Osteocyte (in vitro differentiated cells): ENCODE data around the gene ZNF692. TPM values are rescaled to one million over a fixed set of nuclear protein-coding genes. Genes with fewer than 3 reads are reported as not detected.

Experiments used
- DNase-seq: peaks from one replicate; pipeline ENCODE4 v3.0.0; 2021; ENCODE audit warnings: mixed read lengths; ENCODE audit not compliant: unreplicated experiment; ENCODE audit errors: extremely low spot score
- H3K27ac Mint-ChIP-seq: one replicate; pipeline ENCODE4 v1.8.0; 2021; ENCODE audit warnings: mild to moderate bottlenecking, mixed read lengths; ENCODE audit not compliant: unreplicated experiment
- H3K27me3 Mint-ChIP-seq: one replicate; pipeline ENCODE4 v1.8.0; 2021; ENCODE audit warnings: mixed read lengths; ENCODE audit not compliant: unreplicated experiment
- H3K36me3 Mint-ChIP-seq: one replicate; pipeline ENCODE4 v1.8.0; 2021; ENCODE audit warnings: mixed read lengths; ENCODE audit not compliant: unreplicated experiment
- H3K4me1 Mint-ChIP-seq: one replicate; pipeline ENCODE4 v1.8.0; 2021; ENCODE audit warnings: mixed read lengths; ENCODE audit not compliant: unreplicated experiment
- H3K4me3 Mint-ChIP-seq: one replicate; pipeline ENCODE4 v1.8.0; 2021; ENCODE audit warnings: mild to moderate bottlenecking, moderate library complexity, mixed read lengths; ENCODE audit not compliant: unreplicated experiment
- H3K9me3 Mint-ChIP-seq: one replicate; pipeline ENCODE4 v1.8.0; 2021; ENCODE audit warnings: mixed read lengths; ENCODE audit not compliant: unreplicated experiment
- CTCF ChIP-seq: fragments of 200-600 bp; sonication (generic); IDR thresholded peaks from 2 replicates; pipeline ENCODE4 v1.5.0; 2021; ENCODE audit warnings: antibody characterized with exemption, mild to moderate bottlenecking, moderate library complexity
- total RNA-seq: library from RNA; stranded (reverse); gene quantifications from 2 replicates; pipeline ENCODE4 v1.2.1, GENCODE V29; 2021

Gene ZNF692
- total RNA-seq, 1 donor from 2014 or later: 39.9 TPM

- no peak for TF ChIP-seq CTCF
- no peaks in the 10 kb centered on the region for H3K27me3 Mint-ChIP-seq
- H3K4me1 Mint-ChIP-seq: peaks cover 17% of the 10 kb centered on the region
- no peak for DNase-seq
- no peak overlapping the region for H3K27ac Mint-ChIP-seq
- peaks cover 36% of the 10 kb centered on the region for H3K36me3 Mint-ChIP-seq
- no peaks in the 10 kb centered on the region for H3K9me3 Mint-ChIP-seq
- no peak overlapping the region for H3K4me3 Mint-ChIP-seq
These were observed 48.0 kb downstream of the ZNF692 start for GRCh38 chr1:248810727-248811513.

- no peak overlapping the region for H3K27ac Mint-ChIP-seq
- no peaks in the 10 kb centered on the region for H3K27me3 Mint-ChIP-seq
- H3K36me3 Mint-ChIP-seq: peaks cover 30% of the 10 kb centered on the region
- TF ChIP-seq CTCF: no peak
- H3K9me3 Mint-ChIP-seq: no peaks in the 10 kb centered on the region
- peaks cover 17% of the 10 kb centered on the region for H3K4me1 Mint-ChIP-seq
- H3K4me3 Mint-ChIP-seq: no peak overlapping the region
- no peak for DNase-seq
These were observed 48.7 kb downstream of the ZNF692 start for GRCh38 chr1:248810000-248810726.

GRCh38 chr1:248808876-248809275, 50.0 kb downstream of the ZNF692 start:
- peaks cover 17% of the 10 kb centered on the region for H3K4me1 Mint-ChIP-seq
- H3K27me3 Mint-ChIP-seq: no peaks in the 10 kb centered on the region
- H3K9me3 Mint-ChIP-seq: no peaks in the 10 kb centered on the region
- peaks cover 19% of the 10 kb centered on the region for H3K36me3 Mint-ChIP-seq
- TF ChIP-seq CTCF: no peak
- H3K27ac Mint-ChIP-seq: no peak overlapping the region
- DNase-seq: no peak
- no peak overlapping the region for H3K4me3 Mint-ChIP-seq

- Mint-ChIP-seq H3K4me3 (no peak overlapping the region), H3K4me1 (peaks cover 17% of the 10 kb centered on the region), H3K36me3 (peaks cover 5% of the 10 kb centered on the region), H3K9me3 (no peaks in the 10 kb centered on the region), H3K27ac (no peak overlapping the region), H3K27me3 (no peaks in the 10 kb centered on the region)
- TF ChIP-seq CTCF: peak; percentile 55
- DNase-seq: no peak
These were observed 51.7 kb downstream of the ZNF692 start for GRCh38 chr1:248807067-248807737.

GRCh38 chr1:248805876-248806275, 53.0 kb downstream of the ZNF692 start:
- H3K4me3 Mint-ChIP-seq: no peak overlapping the region
- peaks cover 9% of the 10 kb centered on the region for H3K27me3 Mint-ChIP-seq
- no peak for TF ChIP-seq CTCF
- H3K9me3 Mint-ChIP-seq: peaks cover 3% of the 10 kb centered on the region
- H3K27ac Mint-ChIP-seq: no peak overlapping the region
- H3K36me3 Mint-ChIP-seq: no peaks in the 10 kb centered on the region
- DNase-seq: no peak
- peaks cover 10% of the 10 kb centered on the region for H3K4me1 Mint-ChIP-seq
